Stomach (tissue), 9 donors: Measurements from ENCODE around the gene SEPTIN5. TPM values are rescaled to one million over a fixed set of nuclear protein-coding genes. Genes with fewer than 3 reads are reported as not detected.

Experiments
- DNase-seq, 2 donors: peaks; one replicate each; pipeline versions ENCODE4 v3.0.0 to v3.0.0-alpha.2; 2013 to 2019
- H3K27ac ChIP-seq, 5 donors: fragments of 200-600 bp in 4 of 5; sonication (generic) in 4 of 5; one replicate each; pipeline ENCODE4 v1.5.1; 2013 to 2019; ENCODE audit warnings: mild to moderate bottlenecking in 1 of 5, moderate library complexity in 1 of 5
- H3K27me3 ChIP-seq, 3 donors: fragments of 200-600 bp; sonication (generic); one replicate each; pipeline ENCODE4 v1.5.1; 2017 to 2019; ENCODE audit warnings: mixed run types in 1 of 3
- H3K36me3 ChIP-seq, 4 donors: fragments of 200-600 bp; sonication (generic); 1 replicate in 3 of 4; 2 replicates in 1 of 4; pipeline ENCODE4 v1.5.1; 2016 to 2019
- H3K4me1 ChIP-seq, 4 donors: fragments of 200-600 bp; sonication (generic); one replicate each; pipeline ENCODE4 v1.5.1; 2016 to 2019
- H3K4me3 ChIP-seq, 4 donors: fragments of 200-600 bp; sonication (generic) in 3 of 4; one replicate each; pipeline ENCODE4 v1.5.1; 2016 to 2019; ENCODE audit warnings: mild to moderate bottlenecking in 1 of 4
- H3K9me3 ChIP-seq, 4 donors: fragments of 200-600 bp; sonication (generic); one replicate each; pipeline ENCODE4 v1.5.1; 2016 to 2019
- EP300 ChIP-seq: sonication (generic); formaldehyde crosslinking; IDR thresholded peaks from one replicate; pipeline ENCODE4 v1.6.1; 2017; ENCODE audit warnings: antibody characterized with exemption
- POLR2A ChIP-seq, 4 donors: fragments of 450-650 bp; IDR thresholded peaks; one replicate each; pipeline ENCODE4 v1.6.1; 2016; ENCODE audit warnings: antibody characterized with exemption in 4 of 4, control low read depth in 2 of 4, mild to moderate bottlenecking in 1 of 4, moderate library complexity in 1 of 4
- POLR2AphosphoS5 ChIP-seq, 3 donors: sonication (generic); formaldehyde crosslinking; IDR thresholded peaks; one replicate each; pipeline ENCODE4 v1.6.1; 2016; ENCODE audit warnings: antibody characterized with exemption in 3 of 3
- WGBS, 5 donors: extraction: QIAGEN DNeasy Blood & Tissue Kit in 3 of 5; methylation state at CpG; one replicate each; pipeline versions ENCODE4 v1.1.5 to v1.1.7; 2013 to 2018; 5-methylcytosine and 5-hydroxymethylcytosine counted together
- intact Hi-C: fragments of 100-400 bp; cut with DNase I; formaldehyde crosslinking; loops from one replicate; pipeline ENCODE4 v1.15.1; 2023; ENCODE audit warnings: low total_unique reads
- polyA plus RNA-seq, 3 donors: library from polyadenylated mRNA; stranded (reverse); fragments of 200-250 nt; gene quantifications; one replicate each; pipeline ENCODE4 v1.2.3, GENCODE V29; 2013
- total RNA-seq, 5 donors: library from RNA; depleted of rRNA; stranded (reverse); fragments of >200 nt; gene quantifications; one replicate each; pipeline versions ENCODE4 v1.1.0 to v1.2.3, GENCODE V29; 2014 to 2016
- TF ChIP-seq, protein P1 (sequence below), 7 experiments: fragments of 450-650 bp in 4 of 7; fragments of 200-600 bp in 3 of 7; sonication (generic) in 3 of 7; IDR thresholded peaks; one replicate each; pipeline ENCODE4 v1.5.1; 2016 to 2019; ENCODE audit warnings: antibody characterized with exemption in 7 of 7, control low read depth in 2 of 7, mild to moderate bottlenecking in 1 of 7
- donor health status: healthy with polysubstance abuse.
- donor health status: Bipolar disorder and iron deficiency.
- donor health status: healthy.

Gene SEPTIN5
- total and polyA plus RNA-seq, 8 donors = 1.2 to 38.8 (median 12.5) TPM

DNA sequence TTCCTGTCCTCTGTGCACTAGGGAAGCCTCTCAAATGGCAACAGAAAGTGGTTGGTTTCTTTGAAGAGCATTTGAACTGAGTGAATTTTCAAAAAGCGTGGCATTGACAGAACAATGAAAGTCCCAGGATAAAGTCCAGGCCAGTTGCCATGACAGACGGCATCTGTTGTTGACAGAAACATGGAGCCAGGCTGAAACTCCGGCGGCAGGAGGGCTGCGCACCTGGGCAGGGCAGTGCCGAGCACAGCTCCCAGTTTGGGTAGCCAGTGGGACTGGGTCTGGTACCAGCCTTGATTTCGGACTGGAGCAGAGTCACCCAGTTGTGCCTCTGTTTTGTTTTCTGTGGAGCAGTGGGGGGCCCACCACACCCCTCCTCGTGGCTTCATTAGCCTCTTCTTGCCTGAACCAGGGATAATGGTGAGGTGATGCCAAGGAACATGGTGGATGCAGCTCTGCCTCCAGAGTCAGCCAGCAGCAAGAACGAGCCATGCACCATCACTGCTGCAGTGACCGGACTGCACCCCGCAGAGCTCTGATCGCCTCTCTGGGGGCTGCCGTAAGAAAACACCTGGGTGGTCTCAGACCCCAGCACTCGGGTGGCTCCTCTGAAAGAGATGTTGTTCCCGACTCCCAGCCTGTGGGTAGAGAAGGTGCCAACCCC, 9.8 kb upstream of the SEPTIN5 start:
- no peaks in the 10 kb centered on the region for H3K9me3 ChIP-seq
- H3K4me1 ChIP-seq = no peaks in the 10 kb centered on the region
- DNase-seq = peak in 1 of 2 donors; percentile 44
- 60 to 71% (median 65%) methylated on average over 14 to 15 of the region's 15 CpGs for WGBS, 5 donors
- H3K4me3 ChIP-seq = no peak overlapping the region
- peaks cover 0 to 57% (median 7%) of the 10 kb centered on the region in 3 donors for H3K27me3 ChIP-seq
- intact Hi-C loops = no loop called here
- no peaks in the 10 kb centered on the region for H3K36me3 ChIP-seq
- no peak overlapping the region for H3K27ac ChIP-seq
- TF ChIP-seq POLR2AphosphoS5 (IDR thresholded peaks at IDR 0.05) (no peak), POLR2A (IDR thresholded peaks at IDR 0.05) (no peak), EP300 (no peak)
- TF ChIP-seq, protein P1, sequence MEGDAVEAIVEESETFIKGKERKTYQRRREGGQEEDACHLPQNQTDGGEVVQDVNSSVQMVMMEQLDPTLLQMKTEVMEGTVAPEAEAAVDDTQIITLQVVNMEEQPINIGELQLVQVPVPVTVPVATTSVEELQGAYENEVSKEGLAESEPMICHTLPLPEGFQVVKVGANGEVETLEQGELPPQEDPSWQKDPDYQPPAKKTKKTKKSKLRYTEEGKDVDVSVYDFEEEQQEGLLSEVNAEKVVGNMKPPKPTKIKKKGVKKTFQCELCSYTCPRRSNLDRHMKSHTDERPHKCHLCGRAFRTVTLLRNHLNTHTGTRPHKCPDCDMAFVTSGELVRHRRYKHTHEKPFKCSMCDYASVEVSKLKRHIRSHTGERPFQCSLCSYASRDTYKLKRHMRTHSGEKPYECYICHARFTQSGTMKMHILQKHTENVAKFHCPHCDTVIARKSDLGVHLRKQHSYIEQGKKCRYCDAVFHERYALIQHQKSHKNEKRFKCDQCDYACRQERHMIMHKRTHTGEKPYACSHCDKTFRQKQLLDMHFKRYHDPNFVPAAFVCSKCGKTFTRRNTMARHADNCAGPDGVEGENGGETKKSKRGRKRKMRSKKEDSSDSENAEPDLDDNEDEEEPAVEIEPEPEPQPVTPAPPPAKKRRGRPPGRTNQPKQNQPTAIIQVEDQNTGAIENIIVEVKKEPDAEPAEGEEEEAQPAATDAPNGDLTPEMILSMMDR (IDR thresholded peaks at IDR 0.05) = no peak

DNA sequence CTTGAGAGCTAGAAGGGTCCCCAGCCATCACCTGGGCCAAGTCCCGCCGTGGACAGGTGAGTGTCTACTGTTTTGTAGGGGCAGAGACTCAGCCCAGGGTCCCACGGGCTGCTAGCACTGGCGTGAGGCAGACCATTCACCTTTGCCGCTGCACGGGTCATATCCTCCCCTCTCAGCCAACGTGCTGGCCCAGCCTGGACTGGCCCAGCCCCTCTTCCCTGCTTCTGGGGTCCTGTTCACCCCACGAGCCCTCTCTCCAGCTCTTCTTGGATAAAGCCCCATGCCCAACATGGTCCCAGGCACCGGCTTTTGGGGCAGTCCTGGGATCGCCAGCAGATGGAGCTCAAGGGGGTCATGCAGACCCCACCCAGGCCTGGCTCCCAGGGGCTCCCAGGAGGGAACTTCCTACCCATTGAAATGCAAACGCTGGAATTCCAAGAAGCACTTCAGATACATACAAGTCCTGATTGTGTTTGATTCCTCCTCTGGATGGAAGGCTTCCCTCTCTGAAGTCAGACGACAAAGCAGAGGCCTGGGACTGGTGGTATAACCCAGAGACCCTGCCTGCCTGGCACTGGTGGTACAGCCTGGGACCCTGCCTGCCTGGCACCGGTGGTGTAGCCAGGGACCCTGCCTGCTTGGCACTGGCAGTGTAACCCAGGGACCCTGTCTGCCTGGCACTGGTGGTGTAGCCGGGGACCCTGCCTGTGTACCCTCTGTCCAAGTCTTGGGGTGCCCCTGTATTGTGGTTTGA, 8.9 kb upstream of the SEPTIN5 start:
- Histone ChIP-seq H3K4me1 (no peaks in the 10 kb centered on the region), H3K36me3 (no peaks in the 10 kb centered on the region), H3K4me3 (no peak overlapping the region), H3K27ac (no peak overlapping the region), H3K9me3 (no peaks in the 10 kb centered on the region), H3K27me3 (peaks cover 0 to 63% (median 7%) of the 10 kb centered on the region in 3 donors)
- 67 to 75% (median 74%) methylated on average over 11 to 14 of the region's 14 CpGs for WGBS, 5 donors
- intact Hi-C loops = no loop called here
- TF ChIP-seq EP300 (no peak), POLR2AphosphoS5 (IDR thresholded peaks at IDR 0.05) (no peak), POLR2A (IDR thresholded peaks at IDR 0.05) (no peak)
- TF ChIP-seq, protein P1 (IDR thresholded peaks at IDR 0.05) = no peak
- no peak for DNase-seq

DNA sequence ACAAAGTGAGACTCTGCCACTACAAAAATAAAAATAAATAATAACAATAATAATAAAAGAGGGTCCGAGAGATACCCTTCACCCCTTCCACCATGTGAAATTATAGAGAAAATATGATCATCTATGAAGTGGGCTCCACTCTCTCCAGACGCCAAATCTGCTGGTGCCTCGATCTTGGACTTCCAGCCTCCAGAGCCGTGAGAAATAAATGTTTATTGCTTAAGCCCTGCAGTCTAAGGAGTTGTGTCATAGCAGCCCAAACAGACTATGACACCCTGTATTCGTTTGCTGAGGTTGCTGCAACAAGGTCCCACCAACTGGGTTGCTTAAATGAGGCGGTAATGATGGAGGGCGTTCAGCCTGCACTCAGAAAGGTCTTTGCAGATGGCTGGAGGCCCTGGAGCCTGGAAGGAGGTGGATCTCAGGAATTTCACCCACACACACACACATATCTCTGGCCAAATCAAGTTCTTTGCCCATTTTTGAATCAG, 7.6 kb upstream of the SEPTIN5 start:
- no peaks in the 10 kb centered on the region for H3K36me3 ChIP-seq
- no peak overlapping the region for H3K4me3 ChIP-seq
- TF ChIP-seq EP300 (no peak), POLR2AphosphoS5 (IDR thresholded peaks at IDR 0.05) (no peak), POLR2A (IDR thresholded peaks at IDR 0.05) (no peak)
- TF ChIP-seq, protein P1 (IDR thresholded peaks at IDR 0.05) = no peak
- H3K27ac ChIP-seq = no peak overlapping the region
- no peak for DNase-seq
- peaks cover 0 to 63% (median 7%) of the 10 kb centered on the region in 3 donors for H3K27me3 ChIP-seq
- WGBS, 5 donors = 78 to 86% (median 83%) methylated on average over 7 of the region's 7 CpGs
- H3K4me1 ChIP-seq = no peaks in the 10 kb centered on the region
- intact Hi-C loops = no loop called here
- H3K9me3 ChIP-seq = no peaks in the 10 kb centered on the region

DNA sequence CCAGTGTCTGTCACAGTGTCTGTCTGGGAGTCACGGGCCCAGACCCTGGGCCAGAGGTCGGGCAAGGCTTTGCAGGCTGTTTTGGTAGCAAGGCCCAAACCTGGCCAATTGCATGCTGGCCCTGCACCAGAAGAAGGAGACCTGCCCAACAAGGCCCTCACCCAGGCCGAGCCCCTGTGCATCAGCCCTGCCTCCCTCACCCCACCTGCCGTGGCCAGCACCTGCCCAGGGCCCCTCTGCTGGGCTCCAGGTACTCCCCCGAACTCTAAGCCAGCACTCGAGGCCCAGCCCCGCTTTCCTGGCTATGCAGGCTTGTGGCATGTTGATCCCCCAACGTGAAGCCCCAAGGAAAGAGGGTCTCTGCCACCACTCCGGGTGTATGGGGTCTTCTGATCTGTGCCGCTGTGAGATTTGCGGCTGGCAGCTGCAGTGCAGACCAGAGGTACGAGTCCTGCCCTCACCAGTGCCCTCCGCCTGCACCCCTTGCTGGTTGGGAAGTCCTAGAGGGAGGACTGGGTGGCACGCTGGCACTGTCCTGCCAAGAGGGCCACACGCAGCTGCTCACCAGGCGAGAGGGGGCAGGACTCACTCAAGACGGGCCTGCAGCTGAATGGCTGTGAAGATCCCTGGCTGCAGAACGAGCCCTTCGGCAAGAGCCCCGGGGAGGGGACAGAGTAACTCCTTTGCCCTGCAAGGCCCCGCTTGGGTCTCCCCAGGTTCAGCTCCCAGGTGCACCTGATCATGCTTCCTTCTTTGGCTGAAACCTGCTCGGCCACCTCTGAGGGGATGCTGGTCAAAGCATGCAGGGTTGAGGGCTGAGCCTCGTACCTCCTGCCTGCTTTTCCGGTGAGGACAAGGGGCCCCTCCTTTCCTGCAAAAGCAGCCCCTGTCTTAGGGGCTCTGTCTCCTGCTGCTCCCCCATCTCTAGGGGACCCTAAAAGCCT, 6.7 kb upstream of the SEPTIN5 start:
- no peak for DNase-seq
- Histone ChIP-seq H3K36me3 (no peaks in the 10 kb centered on the region), H3K27me3 (peaks cover 0 to 63% (median 7%) of the 10 kb centered on the region in 3 donors), H3K4me1 (no peaks in the 10 kb centered on the region), H3K9me3 (no peaks in the 10 kb centered on the region), H3K27ac (no peak overlapping the region), H3K4me3 (no peak overlapping the region)
- intact Hi-C loops = no loop called here
- TF ChIP-seq EP300 (no peak), POLR2AphosphoS5 (IDR thresholded peaks at IDR 0.05) (no peak), POLR2A (IDR thresholded peaks at IDR 0.05) (no peak)
- TF ChIP-seq, protein P1 (IDR thresholded peaks at IDR 0.05) = no peak
- 80 to 89% (median 81%) methylated on average over 21 to 24 of the region's 24 CpGs for WGBS, 5 donors
